ENCODE data around the gene BLTP2. TPM values are rescaled to one million over a fixed set of nuclear protein-coding genes. Genes with fewer than 3 reads are reported as not detected.

BLTP2 gene
- total RNA-seq, result 100 to 1,000 TPM; 125 to 139 TPM

DNA sequence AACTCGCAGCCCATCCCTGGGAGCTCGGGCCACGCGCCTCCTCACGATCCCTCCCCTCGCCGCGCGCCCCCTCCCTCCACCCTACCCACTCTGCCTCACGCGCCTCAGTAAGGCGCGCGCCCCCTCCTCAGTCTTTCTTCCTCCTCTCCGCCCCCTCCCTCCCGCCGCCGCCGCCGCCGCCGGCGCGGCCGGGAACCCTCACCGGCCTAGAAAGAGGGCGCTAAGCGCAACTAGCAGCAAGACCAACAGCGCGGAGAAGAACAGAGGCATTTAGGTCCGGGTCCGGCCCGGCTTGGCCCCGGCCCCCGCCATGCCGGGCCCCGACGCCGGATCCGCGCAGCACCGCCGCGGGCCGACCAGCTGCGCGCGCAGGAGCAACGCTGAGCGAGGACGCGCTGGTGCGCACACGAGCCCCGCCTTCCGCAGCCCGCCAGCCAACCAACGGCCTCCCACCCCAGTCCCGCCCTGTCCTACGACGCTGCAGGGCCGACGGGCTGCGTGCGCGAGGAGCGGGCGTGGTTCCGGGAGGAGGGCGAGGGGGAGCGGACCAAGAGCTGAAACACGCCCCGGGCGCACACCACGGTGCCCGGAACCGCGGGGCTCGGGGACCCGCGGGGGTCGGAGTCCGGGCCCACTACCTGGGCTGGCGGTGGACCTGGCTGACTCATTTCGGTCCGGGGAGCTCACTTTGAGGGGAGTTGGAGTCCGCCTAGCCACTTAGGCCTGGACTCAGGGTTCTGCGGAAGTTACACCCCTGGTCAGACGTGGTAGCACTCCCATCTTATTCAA is at the start of gene BLTP2:
Gene BLTP2, minus strand, starts transcription at position 372 of the 789 bp plus-strand sequence. Its CDS starts 102 bp downstream, at position 270.
- DNase-seq (ENCODE audit: low spot score) (peak; percentile 82), ATAC-seq (ENCODE audit: insufficient number of reproducible peaks, low FRiP score, low read depth) (peak; percentile 90)
- Histone ChIP-seq H3K9me3 (no peaks in the 10 kb centered on the region), H3K36me3 (peaks cover 21% of the 10 kb centered on the region), H3K4me1 (ENCODE audit: control insufficient read depth in 1 of 2, low read depth in 2 of 2) (peaks cover 13 to 40% of the 10 kb centered on the region in 2 donors), H3K27me3 (replicated peaks; ENCODE audit: insufficient read depth) (no peaks in the 10 kb centered on the region), H3K4me3 (peak within 1 kb of the TSS; percentile 96), H3K27ac (peak within 1 kb of the TSS; percentile 84 to 97)
- TF ChIP-seq, protein P1, sequence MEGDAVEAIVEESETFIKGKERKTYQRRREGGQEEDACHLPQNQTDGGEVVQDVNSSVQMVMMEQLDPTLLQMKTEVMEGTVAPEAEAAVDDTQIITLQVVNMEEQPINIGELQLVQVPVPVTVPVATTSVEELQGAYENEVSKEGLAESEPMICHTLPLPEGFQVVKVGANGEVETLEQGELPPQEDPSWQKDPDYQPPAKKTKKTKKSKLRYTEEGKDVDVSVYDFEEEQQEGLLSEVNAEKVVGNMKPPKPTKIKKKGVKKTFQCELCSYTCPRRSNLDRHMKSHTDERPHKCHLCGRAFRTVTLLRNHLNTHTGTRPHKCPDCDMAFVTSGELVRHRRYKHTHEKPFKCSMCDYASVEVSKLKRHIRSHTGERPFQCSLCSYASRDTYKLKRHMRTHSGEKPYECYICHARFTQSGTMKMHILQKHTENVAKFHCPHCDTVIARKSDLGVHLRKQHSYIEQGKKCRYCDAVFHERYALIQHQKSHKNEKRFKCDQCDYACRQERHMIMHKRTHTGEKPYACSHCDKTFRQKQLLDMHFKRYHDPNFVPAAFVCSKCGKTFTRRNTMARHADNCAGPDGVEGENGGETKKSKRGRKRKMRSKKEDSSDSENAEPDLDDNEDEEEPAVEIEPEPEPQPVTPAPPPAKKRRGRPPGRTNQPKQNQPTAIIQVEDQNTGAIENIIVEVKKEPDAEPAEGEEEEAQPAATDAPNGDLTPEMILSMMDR (IDR thresholded peaks at IDR 0.05), result peak; percentile 17

DNA sequence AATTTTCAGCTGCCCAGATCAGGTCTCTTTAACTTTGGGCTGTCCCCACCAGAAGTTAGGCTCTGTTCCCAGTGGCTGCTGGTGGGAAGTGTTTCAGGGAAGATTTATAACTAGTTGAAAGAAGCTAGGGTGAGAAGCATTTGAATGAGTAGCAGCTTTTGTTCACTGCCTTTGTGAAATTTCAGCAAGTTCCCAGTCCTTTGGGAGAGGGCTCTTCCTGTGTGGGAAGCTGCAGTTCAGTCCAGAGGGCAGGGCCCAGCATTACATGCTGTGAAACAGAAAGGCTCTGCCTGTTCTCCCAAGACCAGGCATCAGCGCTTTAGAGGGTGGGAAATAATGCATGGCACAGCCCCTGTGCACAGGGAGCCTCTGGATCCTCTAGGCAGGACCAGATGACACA is 48.9 kb upstream of the BLTP2 start:
- ATAC-seq (ENCODE audit: insufficient number of reproducible peaks, low FRiP score, low read depth) (no peak), DNase-seq (ENCODE audit: low spot score) (no peak)
- H3K4me3 ChIP-seq, result no peak overlapping the region
- H3K27me3 ChIP-seq (replicated peaks; ENCODE audit: insufficient read depth), result no peaks in the 10 kb centered on the region
- no peaks in the 10 kb centered on the region for H3K9me3 ChIP-seq
- TF ChIP-seq, protein P1 (IDR thresholded peaks at IDR 0.05), result no peak
- H3K36me3 ChIP-seq, result peaks cover 85% of the 10 kb centered on the region
- H3K27ac ChIP-seq, result no peak overlapping the region
- H3K4me1 ChIP-seq (ENCODE audit: control insufficient read depth in 1 of 2, low read depth in 2 of 2), result no peaks in the 10 kb centered on the region

DNA sequence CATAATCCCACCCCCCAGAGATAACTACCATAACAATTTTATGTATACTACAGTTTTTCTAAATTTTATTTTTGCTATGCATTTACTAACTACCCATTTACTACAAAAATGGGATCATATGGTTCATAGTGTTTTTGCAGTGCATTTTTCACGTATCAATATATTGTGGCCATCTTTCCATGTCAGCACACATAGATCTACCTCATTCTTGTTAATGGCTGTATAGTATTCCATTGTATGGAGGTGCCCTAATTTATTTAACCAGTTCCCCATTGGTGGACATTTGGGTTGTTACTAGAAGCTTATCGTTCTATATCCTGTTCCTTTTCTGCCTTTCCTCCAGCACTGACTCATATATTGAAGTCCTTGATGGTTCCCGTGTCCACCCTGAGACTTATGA is 44.1 kb upstream of the BLTP2 start:
- Histone ChIP-seq H3K36me3 (peaks cover 78% of the 10 kb centered on the region), H3K27ac (no peak overlapping the region), H3K9me3 (no peaks in the 10 kb centered on the region), H3K4me1 (ENCODE audit: control insufficient read depth in 1 of 2, low read depth in 2 of 2) (no peaks in the 10 kb centered on the region), H3K27me3 (replicated peaks; ENCODE audit: insufficient read depth) (no peaks in the 10 kb centered on the region), H3K4me3 (no peak overlapping the region)
- TF ChIP-seq, protein P1 (IDR thresholded peaks at IDR 0.05), result no peak
- no peak for ATAC-seq (ENCODE audit: insufficient number of reproducible peaks, low FRiP score, low read depth)
- no peak for DNase-seq (ENCODE audit: low spot score)

DNA sequence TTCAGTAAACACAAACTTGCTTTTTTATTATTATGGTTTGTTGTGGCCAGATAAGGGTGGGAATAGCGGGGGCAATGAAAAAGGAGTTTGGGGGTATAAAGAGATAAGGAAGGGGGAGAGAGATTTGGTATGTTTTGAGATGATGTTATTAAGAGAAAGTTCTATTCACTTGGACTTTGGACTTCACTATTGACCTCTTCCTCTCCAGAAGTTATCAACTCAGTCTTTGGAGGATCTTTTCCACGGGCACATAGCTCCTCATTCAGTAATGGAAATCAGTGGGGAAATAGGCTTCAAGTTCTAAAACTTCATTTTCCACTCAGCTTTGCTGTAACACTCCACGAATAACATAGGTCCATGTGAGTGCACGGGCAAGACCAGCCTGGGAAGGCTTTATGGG is 43.5 kb upstream of the BLTP2 start:
- no peak overlapping the region for H3K4me3 ChIP-seq
- TF ChIP-seq, protein P1 (IDR thresholded peaks at IDR 0.05), result no peak
- H3K27me3 ChIP-seq (replicated peaks; ENCODE audit: insufficient read depth), result no peaks in the 10 kb centered on the region
- H3K27ac ChIP-seq, result no peak overlapping the region
- peaks cover 76% of the 10 kb centered on the region for H3K36me3 ChIP-seq
- no peaks in the 10 kb centered on the region for H3K4me1 ChIP-seq (ENCODE audit: control insufficient read depth in 1 of 2, low read depth in 2 of 2)
- no peak for DNase-seq (ENCODE audit: low spot score)
- no peaks in the 10 kb centered on the region for H3K9me3 ChIP-seq
- no peak for ATAC-seq (ENCODE audit: insufficient number of reproducible peaks, low FRiP score, low read depth)

DNA sequence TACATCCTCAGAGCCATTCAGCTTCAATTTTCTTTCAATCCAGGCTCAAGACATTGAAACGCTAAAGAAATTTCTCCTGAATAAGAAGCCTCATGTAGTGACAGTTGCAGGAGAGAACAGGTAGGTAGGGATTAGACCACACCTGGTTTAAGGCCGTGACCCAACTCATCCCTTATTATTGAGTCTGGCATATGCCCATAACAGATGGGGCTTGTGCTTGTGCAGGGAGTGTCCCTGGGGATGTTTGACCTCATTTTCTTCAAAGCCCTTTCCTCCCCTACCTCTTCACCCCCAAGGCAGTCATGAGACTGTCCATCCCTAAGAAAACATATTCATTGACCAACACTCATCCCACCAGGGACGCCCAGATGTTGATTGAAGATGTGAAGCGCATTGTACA is 41.3 kb upstream of the BLTP2 start:
- no peak overlapping the region for H3K27ac ChIP-seq
- H3K4me1 ChIP-seq (ENCODE audit: control insufficient read depth in 1 of 2, low read depth in 2 of 2), result no peaks in the 10 kb centered on the region
- DNase-seq (ENCODE audit: low spot score) (no peak), ATAC-seq (ENCODE audit: insufficient number of reproducible peaks, low FRiP score, low read depth) (no peak)
- TF ChIP-seq, protein P1 (IDR thresholded peaks at IDR 0.05), result no peak
- no peaks in the 10 kb centered on the region for H3K9me3 ChIP-seq
- H3K36me3 ChIP-seq, result peaks cover 90% of the 10 kb centered on the region
- H3K4me3 ChIP-seq, result no peak overlapping the region
- H3K27me3 ChIP-seq (replicated peaks; ENCODE audit: insufficient read depth), result no peaks in the 10 kb centered on the region

All from thoracic aorta (tissue), 2 donors.